Loucy (cell line): ENCODE data around the gene SHISA6.

Experiments
- CTCF ChIP-seq: fragments of 200-600 bp; sonication (generic); conservative IDR thresholded peaks from 2 replicates; pipeline ENCODE4 v1.5.1; 2014; ENCODE audit warnings: mild to moderate bottlenecking, antibody characterized with exemption, low read length
- EZH2phosphoT487 ChIP-seq: fragments of 200-600 bp; IDR thresholded peaks from 2 replicates; pipeline ENCODE4 v1.6.1; 2018; ENCODE audit warnings: antibody characterized with exemption, mild to moderate bottlenecking, moderate library complexity, borderline replicate concordance

GRCh38 chr17:11383157-11383556 is 142.1 kb downstream of the SHISA6 start:
- TF ChIP-seq CTCF (no peak), EZH2phosphoT487 (no peak)
